GM10266 (cell line): ENCODE results near the gene VCAN.

Experiments
- DNase-seq: peaks from one replicate; pipeline ENCODE4 v3.0.0; 2012; ENCODE audit errors: extremely low spot score
- TF ChIP-seq, protein P1 (sequence below): IDR thresholded peaks from 2 replicates; pipeline ENCODE4 v1.5.1; 2012; ENCODE audit warnings: mild to moderate bottlenecking, low read depth; ENCODE audit not compliant: control insufficient read depth, insufficient read depth; ENCODE audit errors: missing control alignments

Gene VCAN

DNA sequence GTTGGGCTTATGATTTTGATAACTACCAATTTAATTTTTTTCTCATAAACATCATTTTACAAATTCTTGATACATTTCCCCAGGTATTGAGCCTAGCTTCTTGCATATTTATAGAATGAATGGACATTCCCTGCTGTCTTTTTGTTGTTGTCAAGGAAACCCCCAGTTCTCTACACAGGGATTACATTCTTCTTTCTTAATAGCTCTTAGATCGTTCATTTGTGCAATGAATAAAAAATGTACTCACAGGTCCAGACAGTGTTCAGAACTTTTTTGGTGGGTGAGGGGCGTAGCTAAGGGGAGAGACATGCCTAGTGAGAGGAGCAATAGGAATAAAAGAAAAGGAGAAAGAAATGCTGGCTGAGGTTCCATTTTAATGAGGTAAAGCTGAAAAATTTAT, 58.6 kb downstream of the VCAN start:
- no peak for DNase-seq
- TF ChIP-seq, protein P1, sequence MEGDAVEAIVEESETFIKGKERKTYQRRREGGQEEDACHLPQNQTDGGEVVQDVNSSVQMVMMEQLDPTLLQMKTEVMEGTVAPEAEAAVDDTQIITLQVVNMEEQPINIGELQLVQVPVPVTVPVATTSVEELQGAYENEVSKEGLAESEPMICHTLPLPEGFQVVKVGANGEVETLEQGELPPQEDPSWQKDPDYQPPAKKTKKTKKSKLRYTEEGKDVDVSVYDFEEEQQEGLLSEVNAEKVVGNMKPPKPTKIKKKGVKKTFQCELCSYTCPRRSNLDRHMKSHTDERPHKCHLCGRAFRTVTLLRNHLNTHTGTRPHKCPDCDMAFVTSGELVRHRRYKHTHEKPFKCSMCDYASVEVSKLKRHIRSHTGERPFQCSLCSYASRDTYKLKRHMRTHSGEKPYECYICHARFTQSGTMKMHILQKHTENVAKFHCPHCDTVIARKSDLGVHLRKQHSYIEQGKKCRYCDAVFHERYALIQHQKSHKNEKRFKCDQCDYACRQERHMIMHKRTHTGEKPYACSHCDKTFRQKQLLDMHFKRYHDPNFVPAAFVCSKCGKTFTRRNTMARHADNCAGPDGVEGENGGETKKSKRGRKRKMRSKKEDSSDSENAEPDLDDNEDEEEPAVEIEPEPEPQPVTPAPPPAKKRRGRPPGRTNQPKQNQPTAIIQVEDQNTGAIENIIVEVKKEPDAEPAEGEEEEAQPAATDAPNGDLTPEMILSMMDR = no peak

DNA sequence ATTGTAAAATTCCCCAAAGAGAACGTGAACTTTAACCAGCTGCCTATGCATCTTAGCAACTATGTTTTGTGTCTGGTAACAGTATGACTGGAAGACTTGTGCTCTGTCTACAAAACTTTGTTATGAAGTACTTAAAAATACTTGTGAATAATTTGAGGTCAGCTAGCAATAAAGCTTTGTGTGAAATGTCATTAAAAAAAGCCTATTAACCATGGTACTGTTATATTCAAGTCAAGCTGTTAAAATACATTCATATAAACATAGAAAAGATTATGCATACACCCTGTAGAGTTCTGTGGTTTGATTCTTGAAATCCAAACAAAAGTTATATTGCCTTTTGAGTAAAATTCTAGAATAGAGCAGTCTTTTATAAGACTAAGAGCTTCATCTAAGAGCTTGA, 60.1 kb downstream of the VCAN start:
- no peak for DNase-seq
- TF ChIP-seq, protein P1 = no peak

DNA sequence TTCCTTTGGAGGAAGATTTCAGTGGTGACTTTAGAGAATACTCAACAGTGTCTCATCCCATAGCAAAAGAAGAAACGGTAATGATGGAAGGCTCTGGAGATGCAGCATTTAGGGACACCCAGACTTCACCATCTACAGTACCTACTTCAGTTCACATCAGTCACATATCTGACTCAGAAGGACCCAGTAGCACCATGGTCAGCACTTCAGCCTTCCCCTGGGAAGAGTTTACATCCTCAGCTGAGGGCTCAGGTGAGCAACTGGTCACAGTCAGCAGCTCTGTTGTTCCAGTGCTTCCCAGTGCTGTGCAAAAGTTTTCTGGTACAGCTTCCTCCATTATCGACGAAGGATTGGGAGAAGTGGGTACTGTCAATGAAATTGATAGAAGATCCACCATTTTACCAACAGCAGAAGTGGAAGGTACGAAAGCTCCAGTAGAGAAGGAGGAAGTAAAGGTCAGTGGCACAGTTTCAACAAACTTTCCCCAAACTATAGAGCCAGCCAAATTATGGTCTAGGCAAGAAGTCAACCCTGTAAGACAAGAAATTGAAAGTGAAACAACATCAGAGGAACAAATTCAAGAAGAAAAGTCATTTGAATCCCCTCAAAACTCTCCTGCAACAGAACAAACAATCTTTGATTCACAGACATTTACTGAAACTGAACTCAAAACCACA, 67.4 kb downstream of the VCAN start:
- DNase-seq = peak; percentile 7
- TF ChIP-seq, protein P1 = no peak

DNA sequence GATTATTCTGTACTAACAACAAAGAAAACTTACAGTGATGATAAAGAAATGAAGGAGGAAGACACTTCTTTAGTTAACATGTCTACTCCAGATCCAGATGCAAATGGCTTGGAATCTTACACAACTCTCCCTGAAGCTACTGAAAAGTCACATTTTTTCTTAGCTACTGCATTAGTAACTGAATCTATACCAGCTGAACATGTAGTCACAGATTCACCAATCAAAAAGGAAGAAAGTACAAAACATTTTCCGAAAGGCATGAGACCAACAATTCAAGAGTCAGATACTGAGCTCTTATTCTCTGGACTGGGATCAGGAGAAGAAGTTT, 67.9 kb downstream of the VCAN start:
- TF ChIP-seq, protein P1 = no peak
- no peak for DNase-seq

DNA sequence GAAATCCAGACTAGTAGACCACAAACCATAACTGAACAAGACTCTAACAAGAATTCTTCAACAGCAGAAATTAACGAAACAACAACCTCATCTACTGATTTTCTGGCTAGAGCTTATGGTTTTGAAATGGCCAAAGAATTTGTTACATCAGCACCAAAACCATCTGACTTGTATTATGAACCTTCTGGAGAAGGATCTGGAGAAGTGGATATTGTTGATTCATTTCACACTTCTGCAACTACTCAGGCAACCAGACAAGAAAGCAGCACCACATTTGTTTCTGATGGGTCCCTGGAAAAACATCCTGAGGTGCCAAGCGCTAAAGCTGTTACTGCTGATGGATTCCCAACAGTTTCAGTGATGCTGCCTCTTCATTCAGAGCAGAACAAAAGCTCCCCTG, 68.6 kb downstream of the VCAN start:
- no peak for DNase-seq
- TF ChIP-seq, protein P1 = no peak

DNA sequence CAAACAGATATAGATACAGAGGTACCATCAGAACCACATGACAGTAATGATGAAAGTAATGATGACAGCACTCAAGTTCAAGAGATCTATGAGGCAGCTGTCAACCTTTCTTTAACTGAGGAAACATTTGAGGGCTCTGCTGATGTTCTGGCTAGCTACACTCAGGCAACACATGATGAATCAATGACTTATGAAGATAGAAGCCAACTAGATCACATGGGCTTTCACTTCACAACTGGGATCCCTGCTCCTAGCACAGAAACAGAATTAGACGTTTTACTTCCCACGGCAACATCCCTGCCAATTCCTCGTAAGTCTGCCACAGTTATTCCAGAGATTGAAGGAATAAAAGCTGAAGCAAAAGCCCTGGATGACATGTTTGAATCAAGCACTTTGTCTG, 69.2 kb downstream of the VCAN start:
- TF ChIP-seq, protein P1 = no peak
- no peak for DNase-seq

DNA sequence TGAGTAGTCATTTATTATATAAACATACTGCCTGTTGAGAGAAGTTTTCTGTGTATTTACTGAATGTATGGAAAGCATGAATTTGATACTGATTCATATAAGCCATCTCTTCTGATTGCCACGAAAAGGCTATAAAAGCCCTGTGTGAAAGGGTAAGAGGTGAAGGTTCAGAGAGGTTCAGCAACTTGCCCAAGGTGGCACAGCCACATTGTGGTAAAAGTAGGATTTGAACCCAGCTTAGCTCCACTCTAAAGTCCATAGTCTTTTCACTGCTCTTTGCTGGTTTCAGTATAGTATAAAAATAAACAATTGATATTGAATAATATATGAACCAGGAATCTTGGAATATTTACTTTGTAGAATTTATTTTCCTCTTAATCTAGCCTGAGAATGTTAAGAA, 71.3 kb downstream of the VCAN start:
- TF ChIP-seq, protein P1 = no peak
- no peak for DNase-seq
